K562 (cell line): Measurements from ENCODE around the gene UBL3. TPM values are rescaled to one million over a fixed set of nuclear protein-coding genes. Genes with fewer than 3 reads are reported as not detected.

ENCODE experiments used
- ATAC-seq: fragments of 200-7000 bp; cut with Tn5 transposase; 3 replicates; pipeline ENCODE4 v1.9.1; 2020; ENCODE audit warnings: moderate library complexity
- BruUV-seq: library from RNA; stranded (reverse); fragments of 400-500 nt; replicated peaks from 2 replicates; lab custom pipeline; 2021; lab: Mats Ljungman, UMichigan
- CTCF ChIA-PET: fragments of 300-600 bp; formaldehyde crosslinking; extraction: SDS; loops from one replicate; lab custom pipeline; 2021; ENCODE audit warnings: low intra/inter-chr PET ratio; lab: Yijun Ruan, JAX
- POLR2A ChIA-PET: fragments of 300-600, 350-650 bp; sonication (Branson Sonifier 250); formaldehyde crosslinking; extraction: SDS; loops from one replicate; lab custom pipeline; 2021; ENCODE audit warnings: antibody characterized with exemption, inconsistent platforms; lab: Yijun Ruan, JAX
- DNase-seq, 4 experiments: peaks; one replicate each; pipeline versions ENCODE4 v3.0.0 to v3.0.0-alpha.2; 2011 to 2018; ENCODE audit warnings: low spot score in 3 of 4, mixed read lengths in 3 of 4; ENCODE audit errors: extremely low read depth in 1 of 4
- FAIRE-seq: peaks from 2 replicates; lab custom pipeline; 2011; peaks lifted over from hg19 to GRCh38; lab: Jason Lieb, UNC
- H2AFZ ChIP-seq: 2 replicates; pipeline ENCODE4 v1.6.0; 2011; ENCODE audit warnings: low read depth, low read length, control low read depth, inconsistent platforms
- H3K27ac ChIP-seq: fragments of 200-600 bp; 3 replicates; pipeline ENCODE4 v1.8.0; 2011; ENCODE audit warnings: low read depth, mild to moderate bottlenecking, control low read depth, inconsistent platforms, low read length, moderate library complexity, mixed read lengths; ENCODE audit errors: extremely low read depth
- H3K27me3 ChIP-seq, 2 experiments: fragments of 300-600 bp in 1 of 2; 2 replicates in 1 of 2; 3 replicates in 1 of 2; pipeline versions ENCODE4 v1.6.0 to v1.8.0; 2011; ENCODE audit warnings: inconsistent platforms in 2 of 2, low read length in 2 of 2, mild to moderate bottlenecking in 1 of 2, mixed read lengths in 1 of 2, moderate library complexity in 1 of 2; ENCODE audit not compliant: control insufficient read depth in 2 of 2, insufficient read depth in 2 of 2
- H3K36me3 ChIP-seq: fragments of 300-600 bp; 3 replicates; pipeline ENCODE4 v1.8.0; 2011; ENCODE audit warnings: mild to moderate bottlenecking, low read length, inconsistent platforms; ENCODE audit not compliant: control insufficient read depth, insufficient read depth
- H3K4me1 ChIP-seq, 2 experiments: fragments of 200-600 bp in 1 of 2; replicated peaks in 1 of 2; 2 replicates in 1 of 2; 3 replicates in 1 of 2; pipeline versions ENCODE4 v1.5.1 to v1.8.0; 2011; ENCODE audit warnings: inconsistent platforms in 2 of 2, low read length in 2 of 2, mild to moderate bottlenecking in 1 of 2, mixed read lengths in 1 of 2, moderate library complexity in 1 of 2; ENCODE audit not compliant: control insufficient read depth in 2 of 2, insufficient read depth in 2 of 2
- H3K4me2 ChIP-seq: 2 replicates; pipeline ENCODE4 v1.6.1; 2011; ENCODE audit warnings: low read length, control low read depth, inconsistent platforms, mixed read lengths; ENCODE audit not compliant: insufficient read depth
- H3K4me3 ChIP-seq: fragments of 200-600 bp; sonication (generic), shearing (Covaris generic); 2 replicates; pipeline ENCODE4 v1.5.1; 2016; ENCODE audit warnings: control low read depth, inconsistent platforms
- H3K79me2 ChIP-seq: fragments of 200-600 bp; 3 replicates; pipeline ENCODE4 v1.8.0; 2011; ENCODE audit warnings: low read length, inconsistent platforms; ENCODE audit not compliant: control insufficient read depth, insufficient read depth
- H3K9ac ChIP-seq, 2 experiments: 2 replicates each; pipeline versions ENCODE4 v1.6.0 to v1.6.1; 2011; ENCODE audit warnings: low read depth in 2 of 2, low read length in 2 of 2, control low read depth in 1 of 2, inconsistent platforms in 1 of 2, mild to moderate bottlenecking in 1 of 2, mixed read lengths in 1 of 2; ENCODE audit not compliant: insufficient read depth in 1 of 2
- H3K9me1 ChIP-seq: one replicate; pipeline ENCODE4 v1.6.0; 2011; ENCODE audit warnings: inconsistent platforms, mild to moderate bottlenecking, low read length, moderate library complexity; ENCODE audit not compliant: control insufficient read depth, insufficient read depth
- H3K9me3 ChIP-seq: replicated peaks from 2 replicates; pipeline ENCODE4 v1.5.1; 2011; ENCODE audit warnings: low read depth, low read length, inconsistent platforms; ENCODE audit not compliant: control insufficient read depth, insufficient read depth
- H4K20me1 ChIP-seq: replicated peaks from 2 replicates; pipeline ENCODE4 v1.6.1; 2011; ENCODE audit warnings: low read length, inconsistent platforms, mixed read lengths; ENCODE audit not compliant: control insufficient read depth, insufficient read depth
- CREBBP ChIP-seq: IDR thresholded peaks from one replicate; pipeline ENCODE4 v1.6.1; 2012; ENCODE audit warnings: low read depth, mild to moderate bottlenecking, control low read depth, inconsistent platforms, low read length
- ELF2 ChIP-seq: fragments of 250-450 bp; sonication (Bioruptor Pico); IDR thresholded peaks from 2 replicates; pipeline ENCODE4 v1.5.0; 2021; ENCODE audit warnings: mild to moderate bottlenecking
- HNRNPLL ChIP-seq: fragments of 200-400 bp; formaldehyde crosslinking; IDR thresholded peaks from 2 replicates; pipeline ENCODE4 v1.6.1; 2017; ENCODE audit warnings: low read length, low read depth, mild to moderate bottlenecking; ENCODE audit not compliant: poor library complexity, severe bottlenecking
- IFI16 ChIP-seq: fragments of 250-450 bp; sonication (Bioruptor Pico); IDR thresholded peaks from 2 replicates; pipeline ENCODE4 v2.1.2; 2022; ENCODE audit warnings: mild to moderate bottlenecking, inconsistent platforms
- RNF2 ChIP-seq: sonication (generic); IDR thresholded peaks from 2 replicates; pipeline ENCODE4 v1.6.1; 2016
- TAL1 ChIP-seq: fragments of 450-650 bp; IDR thresholded peaks from 2 replicates; pipeline ENCODE4 v1.6.1; 2016; ENCODE audit warnings: mild to moderate bottlenecking
- WGBS: fragments of 100-300 bp; shearing (Covaris generic); methylation state at CpG from one replicate; pipeline ENCODE4 v1.1.6; 2016; ENCODE audit warnings: low coverage, mixed read lengths; ENCODE audit not compliant: insufficient coverage; ENCODE audit errors: missing lambda C conversion rate; 5-methylcytosine and 5-hydroxymethylcytosine counted together
- in situ Hi-C: fragments of 300-500 bp; cut with MboI; formaldehyde crosslinking; loops from 4 replicates; pipeline ENCODE4 v1.15.0; 2018; ENCODE audit warnings: inconsistent platforms, mixed read lengths
- intact Hi-C: fragments of 100-400 bp; cut with micrococcal nuclease; formaldehyde crosslinking; loops from 2 replicates; pipeline ENCODE4 v1.14.2; 2022
- polyA plus RNA-seq, 8 experiments: library from polyadenylated mRNA; depleted of rRNA in 4 of 8; stranded (reverse) in 5 of 8; unstranded in 3 of 8; fragments of >200 nt; fragmentation: Nextera tagmentation in 2 of 8; fragmentation: Illumina TruSeq in 1 of 8; extraction: Ambion mirVana in 2 of 8; extraction: Trizol in 1 of 8; gene quantifications; 2 replicates each; pipeline versions ENCODE4 v1.2.1 to v1.2.3, GENCODE V29; 2011 to 2014; ENCODE audit warnings: inconsistent platforms in 1 of 8, missing spikeins in 1 of 8
- total RNA-seq, 7 experiments: library from RNA; depleted of rRNA in 6 of 7; stranded (reverse); fragments of >200 nt in 6 of 7; fragmentation: Illumina TruSeq in 2 of 7; extraction: Trizol in 2 of 7; gene quantifications; 2 replicates each; pipeline versions ENCODE4 v1.2.1 to v1.2.3, GENCODE V29; 2011 to 2021; ENCODE audit warnings: low replicate concordance in 1 of 7
- TF ChIP-seq, protein P1 (sequence below), 2 experiments: fragments of 450-650 bp; IDR thresholded peaks; 2 replicates each; pipeline ENCODE4 v1.6.1; 2016; ENCODE audit warnings: mild to moderate bottlenecking in 2 of 2, borderline replicate concordance in 1 of 2, low read depth in 1 of 2, moderate library complexity in 1 of 2

UBL3 gene
- total and polyA plus RNA-seq, 9 of the 15 experiments (the other 6 are each of a cell fraction or from before 2014, with no cell fraction given), result 0.64 to 2.4 (median 1.8) TPM

GRCh38 chr13:29859971-29860370 is 9.6 kb upstream of the UBL3 start:
- no TSS peak for BruUV-seq
- in situ Hi-C loops (no loop called here), intact Hi-C loops (no loop called here)
- no peaks in the 10 kb centered on the region for H3K4me1 ChIP-seq
- no peak overlapping the region for H3K27ac ChIP-seq
- H3K79me2 ChIP-seq, result no peaks in the 10 kb centered on the region
- H3K4me3 ChIP-seq, result no peak overlapping the region
- H4K20me1 ChIP-seq, result no peaks in the 10 kb centered on the region
- ATAC-seq (no peak), FAIRE-seq (no peak)
- 0% methylated on average over 3 of the region's 4 CpGs for WGBS
- POLR2A ChIA-PET, result no interaction called here
- no peaks in the 10 kb centered on the region for H3K9me3 ChIP-seq
- H3K9me1 ChIP-seq, result no peaks in the 10 kb centered on the region
- no peaks in the 10 kb centered on the region for H3K36me3 ChIP-seq
- TF ChIP-seq IFI16 (CRISPR knock-in tag), result no peak
- no peak for TF ChIP-seq HNRNPLL
- no peak for TF ChIP-seq RNF2
- no peak for TF ChIP-seq TAL1
- no peak for TF ChIP-seq CREBBP
- no peak for TF ChIP-seq ELF2 (CRISPR knock-in tag)
- TF ChIP-seq, protein P1, sequence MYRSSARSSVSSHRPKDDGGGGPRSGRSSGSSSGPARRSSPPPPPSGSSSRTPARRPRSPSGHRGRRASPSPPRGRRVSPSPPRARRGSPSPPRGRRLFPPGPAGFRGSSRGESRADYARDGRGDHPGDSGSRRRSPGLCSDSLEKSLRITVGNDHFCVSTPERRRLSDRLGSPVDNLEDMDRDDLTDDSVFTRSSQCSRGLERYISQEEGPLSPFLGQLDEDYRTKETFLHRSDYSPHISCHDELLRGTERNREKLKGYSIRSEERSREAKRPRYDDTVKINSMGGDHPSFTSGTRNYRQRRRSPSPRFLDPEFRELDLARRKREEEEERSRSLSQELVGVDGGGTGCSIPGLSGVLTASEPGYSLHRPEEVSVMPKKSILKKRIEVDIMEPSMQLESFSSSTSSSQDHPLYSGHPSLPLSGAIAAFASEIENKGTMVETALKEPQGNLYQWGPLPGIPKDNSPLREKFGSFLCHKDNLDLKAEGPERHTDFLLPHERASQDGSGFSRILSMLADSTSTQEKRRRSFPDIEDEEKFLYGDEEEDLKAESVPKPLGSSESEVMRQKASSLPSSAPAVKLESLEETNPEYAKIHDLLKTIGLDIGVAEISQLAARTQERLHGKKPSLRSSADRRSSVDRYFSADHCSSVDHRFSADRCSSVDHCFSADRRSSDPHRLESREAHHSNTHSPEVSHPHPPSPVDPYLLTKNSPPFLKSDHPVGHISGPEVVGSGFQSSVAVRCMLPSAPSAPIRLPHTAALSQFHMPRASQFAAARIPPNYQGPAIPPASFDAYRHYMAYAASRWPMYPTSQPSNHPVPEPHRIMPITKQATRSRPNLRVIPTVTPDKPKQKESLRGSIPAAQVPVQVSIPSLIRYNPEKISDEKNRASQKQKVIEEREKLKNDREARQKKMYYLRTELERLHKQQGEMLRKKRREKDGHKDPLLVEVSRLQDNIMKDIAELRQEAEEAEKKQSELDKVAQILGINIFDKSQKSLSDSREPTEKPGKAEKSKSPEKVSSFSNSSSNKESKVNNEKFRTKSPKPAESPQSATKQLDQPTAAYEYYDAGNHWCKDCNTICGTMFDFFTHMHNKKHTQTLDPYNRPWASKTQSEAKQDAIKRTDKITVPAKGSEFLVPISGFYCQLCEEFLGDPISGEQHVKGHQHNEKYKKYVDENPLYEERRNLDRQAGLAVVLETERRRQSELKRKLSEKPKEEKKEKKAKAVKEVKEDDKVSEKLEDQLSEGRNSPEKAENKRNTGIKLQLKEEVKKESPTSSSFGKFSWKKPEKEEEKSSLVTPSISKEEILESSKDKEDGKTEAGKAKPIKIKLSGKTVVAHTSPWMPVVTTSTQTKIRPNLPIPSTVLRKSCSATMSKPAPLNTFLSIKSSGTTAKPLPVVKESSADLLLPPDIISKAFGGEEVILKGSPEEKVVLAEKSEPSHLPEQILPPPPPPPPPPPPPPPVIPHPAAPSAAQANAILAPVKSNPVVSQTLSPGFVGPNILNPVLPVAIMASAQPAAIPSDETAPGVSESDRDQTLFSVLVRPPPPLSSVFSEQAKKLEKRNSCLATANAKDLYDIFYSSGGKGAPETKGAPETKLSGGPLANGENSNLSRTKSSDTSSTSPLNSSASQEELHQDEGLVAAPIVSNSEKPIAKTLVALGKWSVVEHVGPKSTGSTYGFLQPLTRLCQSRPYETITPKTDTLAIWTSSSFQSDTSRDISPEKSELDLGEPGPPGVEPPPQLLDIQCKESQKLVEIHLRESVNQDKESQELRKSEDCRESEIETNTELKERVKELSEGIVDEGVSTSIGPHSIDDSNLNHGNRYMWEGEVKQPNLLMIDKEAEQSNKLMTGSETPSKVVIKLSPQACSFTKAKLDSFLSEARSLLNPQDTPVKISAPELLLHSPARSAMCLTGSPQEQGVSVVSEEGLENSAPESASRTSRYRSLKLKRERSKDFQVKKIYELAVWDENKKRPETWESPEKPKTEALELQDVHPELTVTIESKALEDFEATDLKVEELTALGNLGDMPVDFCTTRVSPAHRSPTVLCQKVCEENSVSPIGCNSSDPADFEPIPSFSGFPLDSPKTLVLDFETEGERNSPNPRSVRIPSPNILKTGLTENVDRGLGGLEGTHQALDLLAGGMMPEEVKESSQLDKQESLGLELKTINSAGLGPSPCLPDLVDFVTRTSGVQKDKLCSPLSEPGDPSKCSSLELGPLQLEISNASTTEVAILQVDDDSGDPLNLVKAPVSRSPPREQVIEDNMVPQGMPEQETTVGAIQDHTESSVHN (IDR thresholded peaks at IDR 0.05; ENCODE audit: borderline replicate concordance in 1 of 2, low read depth in 1 of 2), result no peak
- TF ChIP-seq, all 486 proteins: peak for 0
- DNase-seq, result no peak
- Histone ChIP-seq H3K9ac (no peak overlapping the region), H3K4me2 (no peak overlapping the region), H2AFZ (no peak overlapping the region), H3K27me3 (peaks cover 6 to 12% of the 10 kb centered on the region in 2 experiments; a peak in 3 of 5 replicates)
- CTCF ChIA-PET, result no interaction called here
